ENCODE data around the gene ATAD3C.
"Not testable (repeated sequence)": the region's sequence is repeated elsewhere in the genome, so short reads cannot be mapped to it uniquely, and the experiment has no call there.

ATAD3C gene

DNA sequence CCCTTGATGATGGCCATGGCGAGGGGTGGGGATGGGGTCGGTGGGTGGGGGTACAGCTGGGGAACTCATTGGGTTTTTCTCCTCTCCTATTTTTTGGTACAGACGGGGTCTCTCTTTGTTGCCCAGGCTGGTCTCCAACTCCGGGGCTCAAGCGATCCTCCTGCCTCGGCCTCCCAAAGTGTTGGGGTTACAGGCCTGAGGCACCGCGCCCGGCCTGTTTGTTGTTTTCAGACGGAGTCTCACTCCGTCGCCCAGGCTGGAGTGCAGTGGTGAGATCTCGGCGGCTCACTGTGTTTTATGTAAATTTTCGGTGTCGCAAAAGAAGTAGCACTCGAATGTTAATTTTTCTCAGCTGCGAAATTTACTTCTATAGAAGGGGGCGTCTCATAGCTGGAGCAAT, 2.9 kb upstream of the ATAD3C start:
- DNase-seq (ENCODE audit: low spot score) = not testable (repeated sequence)

DNA sequence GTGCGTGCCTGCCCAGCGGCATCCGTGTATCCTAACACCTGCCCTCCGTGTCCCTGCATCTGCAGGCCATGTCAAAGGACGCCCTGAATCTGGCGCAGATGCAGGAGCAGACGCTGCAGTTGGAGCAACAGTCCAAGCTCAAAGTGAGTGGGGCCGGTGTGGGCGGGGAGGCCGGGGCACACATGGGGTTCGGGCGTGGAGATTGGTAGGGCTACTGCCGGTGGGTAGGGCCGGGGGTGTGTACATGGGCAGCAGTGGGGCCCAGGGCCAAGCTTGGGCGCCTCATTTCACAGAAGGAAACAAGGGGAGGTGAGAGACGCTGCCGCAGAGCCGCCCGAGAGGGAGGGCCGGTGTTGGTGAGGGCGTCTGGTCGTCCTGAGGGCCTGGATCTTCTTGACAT, 1.1 kb downstream of the ATAD3C start:
- DNase-seq (ENCODE audit: low spot score) = not testable (repeated sequence)

DNA sequence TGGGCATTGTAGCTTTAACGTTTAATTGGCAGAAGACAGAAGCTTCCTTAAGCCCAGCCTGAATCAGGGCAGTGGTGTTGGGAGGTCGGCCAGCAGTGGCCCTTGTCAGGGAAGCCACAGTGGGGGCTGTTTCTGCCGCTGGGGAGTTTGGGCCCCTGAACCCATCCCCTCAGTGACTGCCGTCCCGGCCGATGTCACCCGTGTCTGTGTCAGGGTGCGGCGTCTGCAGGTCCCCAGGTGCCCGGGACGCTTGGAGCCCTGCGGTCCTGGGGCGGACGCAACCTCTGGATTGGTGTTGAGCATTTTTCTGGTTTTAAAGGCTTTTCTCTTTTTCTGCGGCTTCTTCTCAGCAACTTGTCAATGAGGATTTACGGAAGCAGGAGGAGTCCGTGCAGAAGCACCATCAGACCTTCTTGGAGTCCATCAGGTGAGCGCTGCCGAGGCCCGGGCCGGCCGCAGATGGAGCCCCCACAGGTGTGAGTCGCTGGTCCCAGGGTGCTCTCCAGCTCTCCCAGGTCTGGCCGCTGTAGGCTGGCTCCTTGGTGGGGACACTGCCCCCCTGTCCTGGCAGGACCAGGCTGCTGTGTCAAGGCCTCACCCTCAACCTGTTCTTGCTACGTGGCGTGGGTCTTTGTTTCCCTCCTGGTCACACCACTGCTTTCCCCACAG, 2.3 kb downstream of the ATAD3C start:
- no peak for DNase-seq (ENCODE audit: low spot score)

DNA sequence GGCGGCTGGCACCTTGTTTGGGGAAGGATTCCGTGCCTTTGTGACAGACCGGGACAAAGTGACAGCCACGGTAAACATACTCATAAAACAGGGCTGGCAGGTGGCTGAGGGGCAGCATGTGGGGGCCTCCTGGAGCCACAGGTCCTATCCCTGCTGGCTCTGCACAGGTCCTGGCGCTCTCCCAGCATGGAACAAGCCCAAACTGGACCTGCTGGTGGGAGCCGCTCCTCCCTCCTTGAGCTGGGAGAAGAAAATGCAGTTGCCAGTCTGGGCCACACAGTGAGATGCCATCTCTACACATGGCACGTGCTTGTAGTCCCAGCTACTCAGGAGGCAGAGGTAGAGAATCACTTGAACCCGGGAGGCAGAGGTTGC, 2.9 kb downstream of the ATAD3C start:
- not testable (repeated sequence) for DNase-seq (ENCODE audit: low spot score)

DNA sequence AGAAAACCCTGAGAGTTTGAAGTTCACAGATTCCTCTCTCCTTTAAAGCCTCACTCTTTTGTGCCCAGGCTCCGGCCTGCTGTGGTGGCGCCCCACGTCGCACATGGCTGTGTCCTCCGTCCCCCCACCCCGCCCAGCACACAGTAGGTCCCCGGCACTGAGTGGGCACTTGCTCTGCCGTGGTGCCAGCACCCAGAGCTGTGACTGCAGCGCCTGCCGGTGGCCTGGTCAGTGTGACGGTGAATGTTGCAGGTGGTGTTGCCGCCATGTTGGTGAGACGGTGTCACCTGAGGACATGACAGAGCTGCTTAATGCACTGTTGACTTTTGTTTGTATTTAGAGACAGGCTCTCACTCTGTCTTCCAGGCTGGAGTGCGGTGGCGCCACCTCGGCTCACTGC, 3.4 kb downstream of the ATAD3C start:
- DNase-seq (ENCODE audit: low spot score) = no peak

DNA sequence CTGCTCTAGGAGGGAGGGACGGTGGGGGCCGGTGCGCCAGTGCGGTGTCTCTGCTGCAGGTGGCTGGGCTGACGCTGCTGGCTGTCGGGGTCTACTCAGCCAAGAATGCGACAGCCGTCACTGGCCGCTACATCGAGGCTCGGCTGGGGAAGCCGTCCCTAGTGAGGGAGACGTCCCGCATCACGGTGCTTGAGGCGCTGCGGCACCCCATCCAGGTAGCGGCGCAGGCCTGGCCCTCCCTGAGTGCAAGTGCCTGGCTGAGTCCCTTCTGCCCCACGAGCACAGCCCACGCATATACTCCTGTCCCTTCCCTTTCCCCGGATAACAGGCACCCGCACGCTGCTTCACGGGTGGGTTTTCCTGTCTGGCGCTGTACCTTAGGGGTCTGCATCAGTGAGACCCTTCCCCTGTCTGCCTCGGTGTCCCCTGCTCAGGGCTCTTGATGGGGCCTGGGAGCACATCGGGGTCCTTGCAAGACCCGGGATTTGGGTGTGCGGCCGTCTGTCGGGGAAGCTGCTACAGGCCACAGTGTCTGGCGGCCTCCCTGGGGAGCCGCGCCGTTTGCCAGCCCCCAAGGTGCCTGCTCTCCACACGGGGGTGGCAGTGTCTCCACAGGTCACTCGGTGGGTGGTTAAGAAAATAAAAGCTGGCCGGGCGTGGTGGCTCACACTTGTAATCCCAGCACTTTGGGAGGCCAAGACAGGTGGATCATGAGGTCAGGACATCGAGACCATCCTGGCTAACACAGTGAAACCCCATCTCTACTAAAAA, 5.0 kb downstream of the ATAD3C start:
- DNase-seq (ENCODE audit: low spot score) = not testable (repeated sequence)

DNA sequence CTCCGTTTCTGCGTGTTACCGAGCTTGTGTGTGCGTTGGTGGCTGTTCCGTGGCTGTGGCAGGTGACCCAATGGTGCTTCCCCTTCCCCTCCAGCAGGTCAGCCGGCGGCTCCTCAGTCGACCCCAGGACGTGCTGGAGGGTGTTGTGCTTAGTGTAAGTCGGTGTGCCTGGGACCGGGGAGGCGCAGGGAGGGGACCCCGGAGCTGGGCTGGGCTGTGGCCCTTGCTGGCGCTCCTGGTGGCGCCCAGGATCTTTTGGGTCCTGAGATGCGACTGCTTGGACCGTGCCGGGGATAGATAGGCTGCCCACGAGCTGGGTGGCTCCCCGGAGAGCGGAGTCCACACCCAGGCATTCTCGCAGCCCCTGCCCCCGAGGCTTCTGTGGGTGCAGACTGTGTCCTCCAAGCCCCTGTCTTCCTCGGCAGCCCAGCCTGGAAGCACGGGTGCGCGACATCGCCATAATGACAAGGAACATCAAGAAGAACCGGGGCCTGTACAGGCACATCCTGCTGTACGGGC, 5.9 kb downstream of the ATAD3C start:
- no peak for DNase-seq (ENCODE audit: low spot score)

DNA sequence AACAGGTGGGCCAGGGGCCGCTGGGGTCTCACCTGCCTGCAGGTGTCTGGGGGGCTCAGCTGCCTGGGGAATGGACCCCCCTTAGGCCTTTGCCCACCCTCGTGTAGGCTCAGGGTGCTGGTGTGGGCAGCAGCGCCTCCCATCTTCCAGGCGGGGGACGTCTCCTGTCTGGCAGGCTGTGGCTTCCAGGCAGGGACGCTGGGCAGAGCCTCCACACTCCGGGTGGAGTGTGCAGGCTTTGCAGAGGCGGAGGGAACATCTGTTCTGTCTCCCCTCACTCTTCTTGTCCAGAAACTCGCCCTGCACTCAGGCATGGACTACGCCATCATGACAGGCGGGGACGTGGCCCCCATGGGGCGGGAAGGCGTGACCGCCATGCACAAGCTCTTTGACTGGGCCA, 6.4 kb downstream of the ATAD3C start:
- DNase-seq (ENCODE audit: low spot score) = not testable (repeated sequence)

DNA sequence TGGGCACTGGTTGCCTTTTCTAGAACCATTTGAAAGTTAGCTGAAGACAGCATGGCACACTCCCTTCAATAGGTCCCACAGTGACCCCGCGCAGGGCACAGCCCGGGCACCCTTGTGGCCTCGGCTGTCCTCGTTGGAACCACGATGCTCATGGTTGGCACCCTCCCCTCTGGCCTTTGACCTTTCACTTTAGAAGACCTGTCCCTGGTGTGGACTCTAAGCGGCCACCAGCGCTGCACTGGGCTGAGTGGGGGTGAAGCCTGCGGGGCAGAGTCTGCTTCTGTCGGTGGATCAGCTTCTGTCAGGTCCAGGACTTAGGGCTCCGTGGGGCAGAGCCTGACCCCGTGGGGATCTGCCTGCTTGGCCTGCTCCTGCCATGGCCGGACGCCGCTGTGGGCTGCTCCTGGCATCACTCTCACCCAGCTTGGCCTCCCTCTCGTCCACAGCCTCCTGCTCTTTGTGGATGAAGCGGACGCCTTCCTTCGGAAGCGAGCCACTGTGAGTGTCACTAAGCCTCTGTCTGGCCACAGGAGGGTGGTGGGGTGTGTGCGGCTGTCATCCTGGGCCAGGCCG, 7.3 kb downstream of the ATAD3C start:
- DNase-seq (ENCODE audit: low spot score) = not testable (repeated sequence)

DNA sequence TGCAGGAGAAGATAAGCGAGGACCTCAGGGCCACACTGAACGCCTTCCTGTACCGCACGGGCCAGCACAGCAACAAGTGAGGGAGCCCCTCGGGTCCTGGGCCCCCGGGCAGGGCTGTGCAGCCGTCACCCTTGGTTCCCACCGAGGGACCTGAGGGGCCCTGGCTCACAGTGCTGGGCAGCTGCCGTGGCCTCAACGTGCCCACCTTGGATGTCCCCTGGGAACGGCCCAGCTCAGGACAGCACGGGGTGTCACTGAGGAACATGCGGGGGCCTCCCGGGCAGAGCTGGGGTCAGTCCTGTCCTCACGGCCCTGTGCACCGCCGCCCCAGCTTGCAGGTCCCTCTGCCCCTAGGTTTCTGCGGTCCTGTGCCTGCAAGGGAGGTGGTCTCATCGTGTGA, 9.7 kb downstream of the ATAD3C start:
- not testable (repeated sequence) for DNase-seq (ENCODE audit: low spot score)

DNA sequence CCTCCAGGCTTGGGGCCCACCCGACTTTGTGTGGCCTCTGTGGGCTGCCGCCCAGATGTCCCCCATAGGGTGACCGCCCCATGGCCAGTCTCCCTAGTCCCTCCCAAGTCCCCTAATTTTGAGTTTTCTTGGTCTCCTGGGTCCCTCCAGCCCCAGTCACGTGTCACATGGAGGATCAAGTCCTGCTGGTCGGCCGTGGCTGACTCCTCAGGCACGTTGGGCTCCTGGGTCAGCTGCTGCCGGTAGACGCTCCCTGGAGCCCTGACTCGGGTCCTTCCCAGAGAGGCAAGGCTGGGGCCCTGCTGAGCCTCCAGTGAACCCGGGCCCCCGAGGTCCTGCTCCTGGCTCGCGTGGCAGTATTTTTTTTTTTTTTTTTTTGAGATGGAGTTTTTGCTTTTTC, 10.2 kb downstream of the ATAD3C start:
- DNase-seq (ENCODE audit: low spot score) = not testable (repeated sequence)

DNA sequence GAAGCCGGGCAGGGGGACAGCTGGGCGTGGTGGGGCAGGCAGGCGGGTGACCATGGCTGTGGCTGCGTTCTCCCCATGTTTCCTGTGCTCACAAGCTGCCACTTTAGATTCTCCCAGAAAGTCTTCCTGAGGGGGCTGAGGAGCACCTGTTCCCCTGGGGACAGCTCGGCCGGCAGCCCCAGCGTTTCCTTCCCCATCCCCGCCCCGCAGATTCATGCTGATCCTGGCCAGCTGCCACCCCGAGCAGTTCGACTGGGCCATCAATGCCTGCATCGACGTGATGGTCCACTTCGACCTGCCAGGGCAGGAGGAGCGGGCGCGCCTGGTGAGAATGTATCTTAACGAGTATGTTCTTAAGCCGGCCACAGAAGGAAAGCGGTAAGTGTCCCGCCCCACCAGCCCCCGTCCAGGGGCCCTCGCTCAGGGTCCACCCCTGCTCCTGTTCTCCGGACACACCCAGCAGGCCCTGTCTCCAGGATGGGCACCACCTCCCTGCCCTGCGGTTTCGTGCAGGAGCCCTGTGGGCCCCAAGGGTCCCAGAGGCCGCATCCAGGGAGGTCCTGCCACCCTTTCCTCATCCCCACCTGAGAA, 11.1 kb downstream of the ATAD3C start:
- no peak for DNase-seq (ENCODE audit: low spot score)

DNA sequence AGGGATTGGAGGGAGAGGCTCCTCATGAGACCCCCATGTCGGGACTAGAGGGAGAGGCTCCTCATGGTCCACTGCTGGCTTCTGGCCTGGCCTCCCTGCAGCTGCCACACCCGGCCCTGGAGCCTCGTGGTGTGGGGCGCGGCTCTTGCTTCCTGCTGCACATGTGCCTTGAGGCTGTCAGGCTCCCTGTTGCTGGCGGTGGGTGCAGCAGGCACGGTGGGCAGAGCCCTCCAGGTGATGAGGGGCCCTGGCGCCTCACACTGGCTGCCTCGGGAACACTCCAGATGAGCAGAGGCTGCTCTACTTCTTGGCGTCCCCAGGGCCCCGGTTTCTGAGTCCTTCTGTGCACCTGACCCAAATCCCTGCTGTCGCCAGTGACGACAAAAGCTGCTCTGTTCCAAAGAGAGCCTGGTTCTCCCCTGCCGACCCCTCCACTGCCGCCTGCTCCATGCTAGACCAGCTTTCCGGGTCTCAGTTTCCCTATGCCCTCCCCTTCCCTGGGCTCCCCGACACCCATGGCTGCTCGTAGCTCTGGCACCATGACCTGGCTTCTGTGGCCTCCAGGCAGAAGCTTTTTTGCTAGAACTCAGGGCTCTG, 12.3 kb downstream of the ATAD3C start:
- DNase-seq (ENCODE audit: low spot score) = no peak

DNA sequence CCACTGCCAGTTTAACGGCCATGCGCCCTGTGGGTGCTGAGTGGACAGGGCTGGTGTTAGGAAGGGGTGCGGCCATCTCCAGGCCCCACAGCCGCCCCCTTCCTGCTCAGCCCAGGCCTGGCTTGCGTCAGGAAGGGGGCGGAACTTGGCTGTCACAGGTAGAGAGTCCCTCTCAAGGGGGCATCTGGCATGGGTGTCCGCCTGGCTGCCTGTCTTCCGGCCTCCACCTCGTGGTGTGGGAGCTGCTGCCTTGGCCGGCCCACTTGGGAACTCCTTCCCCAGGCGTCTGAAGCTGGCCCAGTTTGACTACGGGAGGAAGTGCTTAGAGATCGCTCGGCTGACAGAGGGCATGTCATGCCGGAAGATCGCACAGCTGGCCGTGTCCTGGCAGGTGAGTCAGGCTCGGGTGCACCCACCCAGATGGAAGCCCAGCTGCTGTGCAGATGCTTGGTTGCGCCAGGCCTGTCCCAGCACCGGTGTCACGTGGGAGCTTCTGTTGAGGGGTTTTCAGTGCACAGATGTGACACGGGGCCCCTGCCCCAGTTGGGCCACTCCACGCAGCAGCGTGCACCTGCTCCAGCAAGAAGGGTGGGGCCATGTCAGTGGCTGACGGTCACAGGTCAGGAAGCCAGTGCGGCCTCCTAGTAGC, 13.0 kb downstream of the ATAD3C start:
- peak; percentile 80 for DNase-seq (ENCODE audit: low spot score)

DNA sequence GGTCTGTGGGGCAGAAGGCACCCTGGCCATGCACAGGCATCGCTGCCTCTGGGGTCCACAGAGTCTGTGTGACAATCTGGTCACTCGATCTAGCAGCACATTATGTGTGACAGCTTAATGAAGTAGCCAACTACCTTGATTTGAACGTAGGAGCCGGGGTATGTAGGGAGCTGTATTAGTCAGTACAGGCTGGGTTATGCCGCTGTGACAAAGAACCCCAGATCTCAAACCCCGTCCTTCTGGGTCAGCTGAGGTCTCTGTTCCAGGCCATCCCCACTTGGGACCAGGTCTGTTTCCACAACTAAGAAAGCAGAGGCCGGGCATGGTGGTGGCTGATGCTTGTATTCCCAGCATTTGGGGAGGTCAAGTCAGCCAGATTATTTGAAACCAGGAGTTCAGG, 13.8 kb downstream of the ATAD3C start:
- no peak for DNase-seq (ENCODE audit: low spot score)

DNA sequence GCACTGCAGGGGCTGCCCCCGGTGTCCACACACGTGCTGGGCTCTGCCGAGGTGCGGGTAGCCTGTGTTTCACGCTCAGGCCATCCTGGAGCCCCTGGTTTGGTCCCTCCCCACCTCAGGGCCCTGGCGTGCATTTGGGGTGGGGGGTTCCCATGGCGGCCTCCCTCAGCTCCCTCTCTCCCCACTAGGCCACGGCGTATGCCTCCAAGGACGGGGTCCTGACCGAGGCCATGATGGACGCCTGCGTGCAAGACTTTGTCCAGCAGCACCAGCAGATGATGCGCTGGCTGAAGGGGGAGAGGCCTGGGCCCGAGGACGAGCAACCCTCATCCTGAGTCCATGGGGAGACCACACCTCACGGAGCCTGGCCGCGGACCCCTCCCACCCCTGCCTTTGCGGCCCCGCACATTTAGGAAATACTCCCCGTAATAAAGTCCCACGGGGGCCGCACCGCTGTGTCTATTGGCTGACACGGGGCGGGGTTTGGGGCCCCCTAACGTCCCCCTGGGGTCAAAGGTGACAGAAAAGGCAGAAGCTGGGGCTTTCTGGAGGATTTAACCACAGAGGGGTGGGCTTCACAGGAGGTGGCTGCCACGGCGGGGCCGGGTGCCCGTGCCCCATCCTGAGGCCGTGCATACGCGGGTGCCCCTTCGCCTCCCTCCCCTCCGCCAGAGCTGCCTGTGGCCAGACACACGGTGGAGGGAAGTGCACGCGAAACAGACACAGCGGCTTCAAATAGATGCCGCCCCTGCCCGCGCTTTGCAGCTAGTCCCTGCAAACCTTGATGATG, 18.9 kb downstream of the ATAD3C start:
- not testable (repeated sequence) for DNase-seq (ENCODE audit: low spot score)

DNA sequence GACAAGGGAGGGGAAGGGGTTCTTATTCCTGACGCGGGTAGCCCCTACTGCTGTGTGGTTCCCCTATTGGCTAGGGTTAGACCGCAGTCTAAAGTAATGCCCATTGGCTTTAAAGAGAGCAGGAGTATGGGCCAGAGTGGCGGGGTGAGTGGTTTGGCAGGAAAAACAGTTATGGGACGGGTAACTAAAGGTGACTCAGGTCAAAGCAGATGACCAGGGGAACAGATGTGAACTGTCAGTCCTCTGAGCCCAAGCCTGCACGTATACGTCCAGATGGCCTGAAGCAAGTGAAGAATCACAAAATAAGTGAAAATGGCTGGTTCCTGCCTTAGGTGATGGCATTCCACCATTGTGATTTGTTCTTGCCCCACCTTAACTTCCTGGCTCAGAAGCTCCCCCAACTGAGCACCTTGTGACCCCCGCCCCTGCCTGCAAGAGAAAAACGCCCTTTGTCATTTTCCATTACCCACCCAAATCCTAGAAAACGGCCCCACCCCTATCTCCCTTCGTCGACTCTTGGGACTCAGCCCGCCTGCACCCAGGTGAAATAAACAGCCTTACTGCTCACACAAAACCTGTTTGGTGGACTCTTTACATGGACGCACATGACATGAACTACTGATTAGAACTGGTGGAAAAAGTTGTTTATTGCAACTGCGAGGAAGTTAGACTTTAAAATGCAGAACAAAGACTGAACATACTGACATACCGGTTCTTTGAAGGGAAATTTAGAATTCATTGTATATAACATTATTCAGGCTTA, 21.3 kb downstream of the ATAD3C start:
- peak; percentile 71 for DNase-seq (ENCODE audit: low spot score)

DNA sequence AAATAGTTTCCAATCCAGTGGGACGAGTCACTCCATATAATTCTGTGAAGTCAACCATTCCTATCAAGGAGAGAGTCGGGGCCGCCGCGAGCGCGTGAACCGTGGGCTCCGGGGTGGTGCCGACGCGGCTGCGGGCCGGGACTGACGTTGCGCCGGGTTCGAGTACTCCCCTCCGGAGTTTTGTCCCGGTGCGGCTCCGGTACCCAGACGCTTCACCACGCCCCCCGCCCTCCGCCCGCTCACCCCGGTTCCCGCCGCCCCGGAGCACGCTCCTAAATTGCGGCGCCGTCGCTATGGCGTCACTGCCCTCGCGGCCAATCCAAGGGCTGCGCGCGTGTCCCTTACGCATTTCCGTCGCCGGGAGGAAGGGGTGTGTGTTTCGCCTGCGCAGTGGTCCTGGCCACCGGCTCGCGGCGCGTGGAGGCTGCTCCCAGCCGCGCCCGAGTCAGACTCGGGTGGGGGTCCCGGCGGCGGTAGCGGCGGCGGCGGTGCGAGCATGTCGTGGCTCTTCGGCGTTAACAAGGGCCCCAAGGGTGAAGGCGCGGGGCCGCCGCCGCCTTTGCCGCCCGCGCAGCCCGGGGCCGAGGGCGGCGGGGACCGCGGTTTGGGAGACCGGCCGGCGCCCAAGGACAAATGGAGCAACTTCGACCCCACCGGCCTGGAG, 22.0 kb downstream of the ATAD3C start, which contains the start of gene ATAD3B:
Gene ATAD3B, plus strand, starts transcription at position 377 of the 664 bp plus-strand sequence. Its CDS starts 120 bp downstream, at position 497.
- peak; percentile 96 for DNase-seq (ENCODE audit: low spot score)
